HG02678 (cell line): ENCODE results near the gene MRPS35.
A peak's percentile ranks its signal among the peaks of the same experiment; 100 is the strongest.
"Not testable (repeated sequence)": the region's sequence is repeated elsewhere in the genome, so short reads cannot be mapped to it uniquely, and the experiment has no call there.

ENCODE experiments used
- ATAC-seq: cut with Tn5 transposase; IDR thresholded peaks from one replicate; pipeline ENCODE4 v1.9.1; 2021; ENCODE audit warnings: mild to moderate bottlenecking, moderate library complexity; ENCODE audit not compliant: unreplicated experiment

The MRPS35 gene

GRCh38 chr12:27707216-27707615 lies 3.4 kb upstream of the MRPS35 start:
- ATAC-seq, result no peak

GRCh38 chr12:27709212-27709931 lies 1.3 kb upstream of the MRPS35 start:
- ATAC-seq, result no peak

- peak; percentile 44 for ATAC-seq
These were observed 570 bp upstream of the MRPS35 start for GRCh38 chr12:27709932-27710591.

GRCh38 chr12:27711317-27711682 lies 668 bp downstream of the MRPS35 start:
- no peak for ATAC-seq

GRCh38 chr12:27711967-27712366 lies 1.3 kb downstream of the MRPS35 start:
- no peak for ATAC-seq

- no peak for ATAC-seq
These were observed 12.6 kb downstream of the MRPS35 start for GRCh38 chr12:27723212-27723611.

GRCh38 chr12:27730097-27730588 lies 19.5 kb downstream of the MRPS35 start:
- no peak for ATAC-seq

- ATAC-seq, result no peak
These were observed 21.6 kb downstream of the MRPS35 start for GRCh38 chr12:27732281-27732680.

GRCh38 chr12:27733052-27733656 lies 22.5 kb downstream of the MRPS35 start:
- ATAC-seq, result peak; percentile 60

- no peak for ATAC-seq
These were observed 23.2 kb downstream of the MRPS35 start for GRCh38 chr12:27733791-27734190.

GRCh38 chr12:27734321-27734720 lies 23.7 kb downstream of the MRPS35 start:
- not testable (repeated sequence) for ATAC-seq

- no peak for ATAC-seq
These were observed 33.0 kb downstream of the MRPS35 start for GRCh38 chr12:27743601-27744000.

GRCh38 chr12:27745734-27746133 lies 35.1 kb downstream of the MRPS35 start:
- ATAC-seq, result not testable (repeated sequence)

- ATAC-seq, result no peak
These were observed 36.6 kb downstream of the MRPS35 start for GRCh38 chr12:27747111-27747820.

GRCh38 chr12:27751386-27752047 lies 40.9 kb downstream of the MRPS35 start:
- ATAC-seq, result no peak

- no peak for ATAC-seq
These were observed 44.2 kb downstream of the MRPS35 start for GRCh38 chr12:27754795-27755194.

- ATAC-seq, result no peak
These were observed 46.1 kb downstream of the MRPS35 start for GRCh38 chr12:27756670-27757195.

- ATAC-seq, result no peak
These were observed 52.1 kb downstream of the MRPS35 start for GRCh38 chr12:27762757-27763156.

GRCh38 chr12:27766587-27766986 lies 56.0 kb downstream of the MRPS35 start:
- ATAC-seq, result peak; percentile 66

- ATAC-seq, result no peak
These were observed 58.6 kb downstream of the MRPS35 start for GRCh38 chr12:27769142-27769673.
